ENCODE data around the gene GPR27.

GPR27 gene, protein sequence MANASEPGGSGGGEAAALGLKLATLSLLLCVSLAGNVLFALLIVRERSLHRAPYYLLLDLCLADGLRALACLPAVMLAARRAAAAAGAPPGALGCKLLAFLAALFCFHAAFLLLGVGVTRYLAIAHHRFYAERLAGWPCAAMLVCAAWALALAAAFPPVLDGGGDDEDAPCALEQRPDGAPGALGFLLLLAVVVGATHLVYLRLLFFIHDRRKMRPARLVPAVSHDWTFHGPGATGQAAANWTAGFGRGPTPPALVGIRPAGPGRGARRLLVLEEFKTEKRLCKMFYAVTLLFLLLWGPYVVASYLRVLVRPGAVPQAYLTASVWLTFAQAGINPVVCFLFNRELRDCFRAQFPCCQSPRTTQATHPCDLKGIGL

DNA sequence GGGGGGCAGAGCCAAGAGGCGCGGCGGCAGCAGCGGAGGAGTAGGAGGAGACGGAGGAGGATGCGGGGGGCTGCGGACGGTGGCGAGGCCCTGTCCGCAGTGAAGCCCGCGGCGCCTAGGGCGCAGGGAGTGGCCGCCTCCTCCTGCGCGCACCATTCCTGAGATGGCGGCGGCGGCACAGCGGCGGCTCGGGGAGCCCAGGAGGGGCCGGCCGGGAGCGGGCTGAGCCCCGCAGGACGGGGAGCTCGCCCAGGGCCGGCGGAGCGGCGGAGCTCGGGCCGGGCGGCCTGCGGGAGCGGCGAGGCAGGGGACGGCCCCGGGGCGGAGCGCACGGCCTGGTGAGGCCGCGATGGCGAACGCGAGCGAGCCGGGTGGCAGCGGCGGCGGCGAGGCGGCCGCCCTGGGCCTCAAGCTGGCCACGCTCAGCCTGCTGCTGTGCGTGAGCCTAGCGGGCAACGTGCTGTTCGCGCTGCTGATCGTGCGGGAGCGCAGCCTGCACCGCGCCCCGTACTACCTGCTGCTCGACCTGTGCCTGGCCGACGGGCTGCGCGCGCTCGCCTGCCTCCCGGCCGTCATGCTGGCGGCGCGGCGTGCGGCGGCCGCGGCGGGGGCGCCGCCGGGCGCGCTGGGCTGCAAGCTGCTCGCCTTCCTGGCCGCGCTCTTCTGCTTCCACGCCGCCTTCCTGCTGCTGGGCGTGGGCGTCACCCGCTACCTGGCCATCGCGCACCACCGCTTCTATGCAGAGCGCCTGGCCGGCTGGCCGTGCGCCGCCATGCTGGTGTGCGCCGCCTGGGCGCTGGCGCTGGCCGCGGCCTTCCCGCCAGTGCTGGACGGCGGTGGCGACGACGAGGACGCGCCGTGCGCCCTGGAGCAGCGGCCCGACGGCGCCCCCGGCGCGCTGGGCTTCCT is at the start of gene GPR27:
Gene GPR27, plus strand, starts transcription at position 155 of the 909 bp plus-strand sequence. Its CDS starts 195 bp downstream, at position 350.
- TF ChIP-seq, protein P1, sequence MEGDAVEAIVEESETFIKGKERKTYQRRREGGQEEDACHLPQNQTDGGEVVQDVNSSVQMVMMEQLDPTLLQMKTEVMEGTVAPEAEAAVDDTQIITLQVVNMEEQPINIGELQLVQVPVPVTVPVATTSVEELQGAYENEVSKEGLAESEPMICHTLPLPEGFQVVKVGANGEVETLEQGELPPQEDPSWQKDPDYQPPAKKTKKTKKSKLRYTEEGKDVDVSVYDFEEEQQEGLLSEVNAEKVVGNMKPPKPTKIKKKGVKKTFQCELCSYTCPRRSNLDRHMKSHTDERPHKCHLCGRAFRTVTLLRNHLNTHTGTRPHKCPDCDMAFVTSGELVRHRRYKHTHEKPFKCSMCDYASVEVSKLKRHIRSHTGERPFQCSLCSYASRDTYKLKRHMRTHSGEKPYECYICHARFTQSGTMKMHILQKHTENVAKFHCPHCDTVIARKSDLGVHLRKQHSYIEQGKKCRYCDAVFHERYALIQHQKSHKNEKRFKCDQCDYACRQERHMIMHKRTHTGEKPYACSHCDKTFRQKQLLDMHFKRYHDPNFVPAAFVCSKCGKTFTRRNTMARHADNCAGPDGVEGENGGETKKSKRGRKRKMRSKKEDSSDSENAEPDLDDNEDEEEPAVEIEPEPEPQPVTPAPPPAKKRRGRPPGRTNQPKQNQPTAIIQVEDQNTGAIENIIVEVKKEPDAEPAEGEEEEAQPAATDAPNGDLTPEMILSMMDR (IDR thresholded peaks at IDR 0.05; ENCODE audit: low read depth, low read length) = no peak
- H3K4me3 ChIP-seq (ENCODE audit: low read depth, low read length) = no peak within 1 kb of the TSS

DNA sequence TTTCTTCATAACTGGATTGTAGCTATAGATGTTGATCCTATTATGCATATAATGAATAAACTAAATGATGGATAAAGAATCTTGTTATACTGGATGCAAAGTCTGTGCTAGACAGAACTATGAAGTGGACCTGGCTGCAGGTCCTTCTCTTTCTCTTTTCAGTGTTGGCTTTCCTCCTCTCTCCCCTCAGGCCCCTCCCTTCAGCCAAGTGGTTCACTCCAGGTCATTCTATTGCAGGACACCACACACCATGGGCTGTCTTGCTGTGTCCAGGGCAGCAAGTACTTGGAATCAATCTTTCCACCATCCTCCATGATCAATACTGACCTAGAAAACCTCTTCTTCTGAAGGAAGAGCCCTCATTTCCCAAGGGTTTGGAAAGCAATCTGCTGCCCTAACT is 48.7 kb upstream of the GPR27 start:
- TF ChIP-seq, protein P1 (IDR thresholded peaks at IDR 0.05; ENCODE audit: low read depth, low read length) = no peak
- H3K4me3 ChIP-seq (ENCODE audit: low read depth, low read length) = no peak overlapping the region

DNA sequence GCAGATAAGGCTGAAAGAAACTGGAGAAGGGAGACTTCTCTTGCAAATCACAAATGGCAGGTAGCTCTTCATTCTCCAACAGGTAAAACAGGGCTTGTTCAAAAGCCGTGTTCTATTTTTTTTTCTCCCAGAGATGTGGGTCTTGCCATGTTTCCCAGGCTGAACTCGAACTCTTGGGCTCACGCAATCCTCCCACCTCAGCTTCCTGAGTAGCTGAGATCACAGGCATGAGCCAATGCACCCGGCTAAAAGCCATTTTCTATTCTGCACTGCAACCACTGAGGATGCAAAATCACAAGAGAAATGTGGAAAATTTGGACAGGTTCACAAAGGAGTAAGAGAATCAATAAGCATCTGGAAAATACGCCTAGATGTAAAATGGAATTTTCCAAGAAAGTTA is 48.0 kb upstream of the GPR27 start:
- TF ChIP-seq, protein P1 (IDR thresholded peaks at IDR 0.05; ENCODE audit: low read depth, low read length) = no peak
- no peak overlapping the region for H3K4me3 ChIP-seq (ENCODE audit: low read depth, low read length)

DNA sequence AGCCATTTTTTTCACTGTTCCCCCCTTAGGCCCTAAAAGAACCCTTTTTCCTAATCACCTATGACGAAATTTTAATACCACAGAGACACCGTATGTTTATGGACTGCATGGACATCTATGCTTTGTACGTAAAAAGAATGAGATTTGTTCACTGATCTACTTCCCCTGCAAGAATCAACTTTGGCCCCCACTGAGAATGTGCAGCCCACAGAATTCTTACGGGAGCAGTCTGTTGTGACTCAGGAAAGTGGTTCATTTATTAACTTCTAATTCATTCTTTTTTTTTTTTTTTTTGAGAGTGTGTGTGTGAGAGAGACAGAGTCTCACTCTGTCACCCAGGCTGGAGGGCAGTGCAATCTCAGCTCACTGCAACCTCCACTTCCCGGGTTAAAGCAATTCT is 46.1 kb upstream of the GPR27 start:
- TF ChIP-seq, protein P1 (IDR thresholded peaks at IDR 0.05; ENCODE audit: low read depth, low read length) = no peak
- H3K4me3 ChIP-seq (ENCODE audit: low read depth, low read length) = no peak overlapping the region

DNA sequence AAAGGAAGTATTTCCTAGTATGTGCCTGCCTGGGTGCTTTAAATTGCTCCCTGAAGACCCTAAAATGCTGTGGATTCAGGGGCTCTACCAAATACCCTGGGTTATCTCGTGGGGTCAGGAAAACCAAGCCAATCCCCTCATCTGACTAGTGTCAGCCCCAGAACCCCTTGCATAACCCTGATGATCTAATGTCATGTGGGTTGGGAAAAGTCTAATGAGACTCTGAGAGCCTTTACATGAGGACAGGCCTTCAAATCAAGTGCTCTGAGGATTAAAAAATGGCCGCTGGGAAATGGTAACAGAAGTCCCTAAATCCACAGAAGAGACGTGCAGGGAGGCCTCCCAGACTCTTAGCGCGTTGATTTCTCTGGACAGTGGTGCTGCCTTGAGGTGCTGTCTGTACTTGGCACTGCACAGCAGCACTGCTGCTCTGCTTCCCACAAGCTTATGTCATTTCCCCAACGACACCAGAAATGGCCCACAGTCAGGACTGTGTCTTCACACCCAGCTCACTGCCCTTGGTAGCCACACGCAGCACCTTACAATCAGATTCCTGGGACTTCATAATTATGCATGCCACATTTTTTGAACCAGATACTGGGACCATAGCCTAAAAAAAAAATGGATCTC is 45.1 kb upstream of the GPR27 start:
- TF ChIP-seq, protein P1 (IDR thresholded peaks at IDR 0.05; ENCODE audit: low read depth, low read length) = no peak
- H3K4me3 ChIP-seq (ENCODE audit: low read depth, low read length) = no peak overlapping the region

DNA sequence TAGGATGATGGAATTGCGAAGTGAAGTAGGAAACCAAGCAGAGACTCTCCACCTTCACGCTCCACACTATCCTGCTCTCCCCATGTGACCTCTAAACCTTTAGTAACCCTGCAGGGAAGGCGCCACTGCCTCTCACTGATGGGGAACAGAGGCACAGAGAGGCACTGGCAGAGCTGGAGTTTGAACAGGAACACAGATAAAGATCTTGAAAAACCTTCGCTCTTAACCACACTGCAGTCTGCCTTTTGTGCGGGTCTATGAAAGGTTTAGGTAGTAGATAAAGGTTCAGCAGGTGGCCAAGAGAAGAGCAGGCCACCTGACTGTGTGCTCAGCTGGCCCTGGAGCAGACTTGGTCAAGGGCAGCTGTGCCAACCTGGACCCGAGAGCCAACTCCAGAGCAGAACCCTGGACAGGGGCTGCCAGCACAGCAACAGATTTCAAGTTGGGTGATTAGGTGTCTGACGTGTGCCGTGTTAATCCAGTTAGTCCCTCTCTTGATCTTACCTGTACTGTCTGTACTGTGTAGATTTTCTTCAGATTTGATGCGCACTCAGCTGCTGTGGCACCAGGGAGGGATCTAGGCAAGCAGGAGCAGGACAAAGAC is 43.6 kb upstream of the GPR27 start:
- TF ChIP-seq, protein P1 (IDR thresholded peaks at IDR 0.05; ENCODE audit: low read depth, low read length) = no peak
- no peak overlapping the region for H3K4me3 ChIP-seq (ENCODE audit: low read depth, low read length)
